NB4 (cell line): ENCODE measurements around the gene TMEM19.

Source experiments
- DNase-seq: peaks from one replicate; pipeline ENCODE4 v3.0.0; 2010; ENCODE audit warnings: low read depth
- H3K4me3 ChIP-seq: one replicate; pipeline ENCODE4 v1.5.1; 2011; ENCODE audit warnings: mild to moderate bottlenecking, low read depth, low read length, moderate library complexity
- CTCF ChIP-seq: IDR thresholded peaks from one replicate; pipeline ENCODE4 v1.5.1; 2012; ENCODE audit warnings: low read depth, low read length
- MAX ChIP-seq: IDR thresholded peaks from 2 replicates; pipeline ENCODE4 v1.6.1; 2011; ENCODE audit warnings: low read depth, low read length
- MYC ChIP-seq: IDR thresholded peaks from 2 replicates; pipeline ENCODE4 v1.6.1; 2011; ENCODE audit warnings: low read depth, low read length
- POLR2A ChIP-seq: IDR thresholded peaks from 2 replicates; pipeline ENCODE4 v1.6.1; 2011; ENCODE audit warnings: mild to moderate bottlenecking; ENCODE audit not compliant: insufficient read length; ENCODE audit errors: extremely low read depth

The TMEM19 gene

GRCh38 chr12:71725011-71725410 lies 39.1 kb downstream of the TMEM19 start:
- DNase-seq, result no peak

GRCh38 chr12:71726548-71726947 lies 40.7 kb downstream of the TMEM19 start:
- DNase-seq, result no peak
- TF ChIP-seq MYC, result no peak
- no peak for TF ChIP-seq CTCF
- TF ChIP-seq MAX, result no peak
- TF ChIP-seq POLR2A, result no peak
- H3K4me3 ChIP-seq, result no peak overlapping the region

More at GRCh38 chr12:71725011-71725410, 39.1 kb downstream of the TMEM19 start:
- H3K4me3 ChIP-seq, result no peak overlapping the region
- TF ChIP-seq CTCF (no peak), POLR2A (no peak), MYC (no peak), MAX (no peak)

DNA sequence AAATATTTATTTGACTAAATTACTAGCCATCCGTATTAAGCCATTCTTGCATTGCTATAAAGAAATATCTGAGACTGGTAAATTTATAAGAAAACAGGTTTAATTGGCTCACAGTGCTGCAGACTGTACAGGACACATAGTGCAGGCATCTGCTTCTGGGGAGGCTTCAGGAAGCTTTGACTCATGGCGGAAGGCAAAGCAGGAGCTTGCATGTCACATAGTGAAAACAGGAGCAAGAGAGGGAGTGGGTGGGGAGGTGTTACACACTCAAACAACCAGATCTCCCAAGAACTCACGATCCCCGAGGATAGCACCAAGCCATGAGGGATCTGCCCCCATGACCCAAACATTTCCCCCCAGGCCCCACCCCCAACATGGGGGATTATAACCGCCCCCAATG lies 42.1 kb downstream of the TMEM19 start:
- no peak for DNase-seq
- no peak overlapping the region for H3K4me3 ChIP-seq
- TF ChIP-seq POLR2A (no peak), CTCF (no peak), MAX (no peak), MYC (no peak)

- no peak for DNase-seq
- H3K4me3 ChIP-seq, result no peak overlapping the region
- no peak for TF ChIP-seq POLR2A
- TF ChIP-seq MYC, result no peak
- TF ChIP-seq MAX, result no peak
- TF ChIP-seq CTCF, result no peak
These were observed 45.1 kb downstream of the TMEM19 start for GRCh38 chr12:71730936-71731335.

DNA sequence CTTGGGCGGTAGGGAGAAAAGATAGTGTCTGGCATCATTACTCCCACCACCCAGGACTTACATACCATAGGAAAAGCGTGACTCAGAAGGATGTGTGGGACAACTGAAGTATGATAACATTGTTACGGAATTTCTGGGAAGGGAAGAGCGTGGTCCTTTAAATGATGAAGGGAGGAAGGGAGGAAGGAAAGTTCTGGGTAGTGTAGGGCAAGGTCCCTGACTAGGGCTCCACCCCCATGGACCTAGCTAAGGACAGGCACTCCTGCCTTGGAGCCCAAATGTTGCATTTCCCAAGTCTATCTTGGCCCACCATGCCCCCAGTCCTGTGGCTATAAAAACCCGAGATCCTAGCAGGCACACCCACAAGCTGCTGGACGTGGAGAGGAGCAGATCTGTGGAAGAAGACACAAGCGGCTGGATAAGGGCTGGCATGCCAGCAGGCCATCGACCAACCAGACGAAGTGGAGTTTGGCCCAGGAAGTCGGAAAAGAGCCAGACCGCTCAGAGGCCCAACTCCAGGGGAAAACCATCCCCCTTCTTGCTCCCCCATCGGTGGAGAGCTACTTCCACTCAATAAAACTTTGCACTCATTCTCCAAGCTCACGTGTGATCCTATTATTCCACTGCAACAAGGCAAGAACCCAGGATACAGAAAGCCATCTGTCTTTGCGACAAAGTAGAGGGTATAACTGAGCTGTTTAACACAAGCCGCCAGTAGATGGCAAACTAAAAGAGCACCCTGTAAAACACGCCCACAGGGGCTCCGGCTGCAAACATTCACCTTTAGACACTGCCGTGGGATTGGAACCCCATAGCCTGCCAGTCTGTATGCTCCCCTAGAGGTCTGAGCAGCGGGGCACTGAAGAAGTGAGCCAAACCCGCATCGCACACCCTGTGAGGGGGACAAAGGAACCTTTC lies 45.8 kb downstream of the TMEM19 start:
- DNase-seq, result no peak
- no peak overlapping the region for H3K4me3 ChIP-seq
- TF ChIP-seq CTCF (no peak), MAX (no peak), MYC (no peak), POLR2A (no peak)
